HepG2 (cell line): ENCODE data around the gene FAM171A2. TPM values are rescaled to one million over a fixed set of nuclear protein-coding genes. Genes with fewer than 3 reads are reported as not detected.

ENCODE experiments used
- ARHGAP35 ChIP-seq: sonication (generic); formaldehyde crosslinking; IDR thresholded peaks from 2 replicates; pipeline ENCODE4 v1.9.0; 2022; ENCODE audit warnings: mild to moderate bottlenecking, inconsistent platforms, moderate library complexity, missing genetic modification reagents, borderline replicate concordance
- ARID4A ChIP-seq: sonication (generic); formaldehyde crosslinking; IDR thresholded peaks from 2 replicates; pipeline ENCODE4 v1.5.0; 2020; ENCODE audit warnings: mild to moderate bottlenecking, missing genetic modification reagents, borderline replicate concordance
- FOXJ3 ChIP-seq: sonication (generic); formaldehyde crosslinking; IDR thresholded peaks from 2 replicates; pipeline ENCODE4 v1.4.0; 2020; ENCODE audit warnings: missing genetic modification reagents, mild to moderate bottlenecking, borderline replicate concordance
- IRF1 ChIP-seq: sonication (generic); formaldehyde crosslinking; IDR thresholded peaks from 2 replicates; pipeline ENCODE4 v1.4.0; 2020; ENCODE audit warnings: low read depth, mild to moderate bottlenecking, missing genetic modification reagents
- POLR2G ChIP-seq: fragments of 200-400 bp; formaldehyde crosslinking; IDR thresholded peaks from 2 replicates; pipeline ENCODE4 v1.6.1; 2018; ENCODE audit warnings: mild to moderate bottlenecking, low read depth, low read length, moderate library complexity
- ZBTB21 ChIP-seq: sonication (generic); formaldehyde crosslinking; IDR thresholded peaks from 2 replicates; pipeline ENCODE4 v1.4.0; 2020; ENCODE audit warnings: missing genetic modification reagents
- ZNF557 ChIP-seq: sonication (generic); formaldehyde crosslinking; IDR thresholded peaks from 2 replicates; pipeline ENCODE4 v1.4.0; 2020; ENCODE audit warnings: missing genetic modification reagents
- polyA plus RNA-seq, 8 experiments: library from polyadenylated mRNA; depleted of rRNA in 3 of 8; stranded (reverse) in 7 of 8; unstranded in 1 of 8; fragments of >200 nt; fragmentation: Illumina TruSeq in 4 of 8; extraction: Trizol in 4 of 8; gene quantifications; 2 replicates each; pipeline versions ENCODE4 v1.2.1 to v1.2.3, GENCODE V29; 2011 to 2016; ENCODE audit warnings: low read depth in 4 of 8, missing spikeins in 1 of 8, mixed read lengths in 1 of 8; ENCODE audit not compliant: insufficient read depth in 1 of 8
- total RNA-seq, 5 experiments: library from RNA; depleted of rRNA; stranded (reverse); fragments of >200 nt; fragmentation: Illumina TruSeq; extraction: Trizol; gene quantifications; 2 replicates each; pipeline ENCODE4 v1.2.3, GENCODE V29; 2016; ENCODE audit warnings: low read depth in 1 of 5
- TF ChIP-seq, protein P1 (sequence below): sonication (generic); formaldehyde crosslinking; IDR thresholded peaks from 2 replicates; pipeline ENCODE4 v1.8.0; 2022; ENCODE audit warnings: mild to moderate bottlenecking, missing genetic modification reagents; ENCODE audit not compliant: insufficient replicate concordance
- TF ChIP-seq, protein P2 (sequence below): sonication (generic); formaldehyde crosslinking; IDR thresholded peaks from 2 replicates; pipeline ENCODE4 v1.8.1; 2023; ENCODE audit warnings: mild to moderate bottlenecking, moderate library complexity, missing genetic modification reagents
- TF ChIP-seq, protein P3 (sequence below): sonication (generic); formaldehyde crosslinking; IDR thresholded peaks from one replicate; pipeline ENCODE4 v1.5.1; 2020; ENCODE audit warnings: mild to moderate bottlenecking, missing genetic modification reagents; ENCODE audit errors: not compliant biosample characterization

Gene FAM171A2
- total and polyA plus RNA-seq, 2 of the 13 experiments (the other 11 are each of a cell fraction or from before 2014, with no cell fraction given): 1.8 to 3.6 TPM

DNA sequence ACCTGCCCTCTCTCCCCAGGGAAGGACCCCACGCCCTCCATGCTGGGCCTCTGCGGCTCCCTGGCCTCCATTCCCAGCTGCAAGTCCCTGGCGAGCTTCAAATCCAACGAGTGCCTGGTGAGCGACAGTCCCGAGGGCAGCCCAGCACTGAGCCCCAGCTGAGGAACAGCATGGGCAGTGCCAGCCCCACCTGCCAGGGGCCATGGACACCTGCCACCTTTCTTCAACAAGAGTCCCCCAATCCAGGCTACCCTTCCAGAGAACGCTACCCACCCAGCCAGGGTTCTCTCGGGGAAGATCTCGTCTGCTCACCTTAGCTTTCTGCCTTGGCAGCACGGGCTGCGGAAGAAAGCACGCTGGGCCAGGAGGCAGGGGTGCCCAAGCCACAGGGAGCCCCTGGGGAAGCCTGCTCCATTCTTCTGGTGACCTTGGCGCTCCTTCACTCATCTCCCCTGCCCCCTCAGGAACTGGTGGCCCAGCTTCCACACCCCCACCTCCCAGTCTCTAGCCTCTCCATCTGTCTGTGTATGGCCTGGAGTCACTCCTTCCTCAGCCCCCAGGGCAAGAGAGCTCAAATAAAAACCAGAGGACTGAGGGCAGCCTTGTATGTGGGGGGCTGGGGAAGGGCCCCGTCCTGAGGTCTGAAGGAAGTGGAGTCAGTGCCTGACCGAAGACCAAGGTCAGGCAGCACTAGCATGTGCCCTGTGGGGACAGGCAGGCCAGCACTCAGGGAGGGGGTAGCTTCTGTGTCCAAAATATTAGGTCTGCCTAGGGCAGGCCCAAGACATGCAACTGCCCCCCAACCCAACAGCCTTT lies 45.4 kb downstream of the FAM171A2 start (continued):
- TF ChIP-seq, protein P1, sequence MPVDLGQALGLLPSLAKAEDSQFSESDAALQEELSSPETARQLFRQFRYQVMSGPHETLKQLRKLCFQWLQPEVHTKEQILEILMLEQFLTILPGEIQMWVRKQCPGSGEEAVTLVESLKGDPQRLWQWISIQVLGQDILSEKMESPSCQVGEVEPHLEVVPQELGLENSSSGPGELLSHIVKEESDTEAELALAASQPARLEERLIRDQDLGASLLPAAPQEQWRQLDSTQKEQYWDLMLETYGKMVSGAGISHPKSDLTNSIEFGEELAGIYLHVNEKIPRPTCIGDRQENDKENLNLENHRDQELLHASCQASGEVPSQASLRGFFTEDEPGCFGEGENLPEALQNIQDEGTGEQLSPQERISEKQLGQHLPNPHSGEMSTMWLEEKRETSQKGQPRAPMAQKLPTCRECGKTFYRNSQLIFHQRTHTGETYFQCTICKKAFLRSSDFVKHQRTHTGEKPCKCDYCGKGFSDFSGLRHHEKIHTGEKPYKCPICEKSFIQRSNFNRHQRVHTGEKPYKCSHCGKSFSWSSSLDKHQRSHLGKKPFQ: no peak
- TF ChIP-seq, protein P2, sequence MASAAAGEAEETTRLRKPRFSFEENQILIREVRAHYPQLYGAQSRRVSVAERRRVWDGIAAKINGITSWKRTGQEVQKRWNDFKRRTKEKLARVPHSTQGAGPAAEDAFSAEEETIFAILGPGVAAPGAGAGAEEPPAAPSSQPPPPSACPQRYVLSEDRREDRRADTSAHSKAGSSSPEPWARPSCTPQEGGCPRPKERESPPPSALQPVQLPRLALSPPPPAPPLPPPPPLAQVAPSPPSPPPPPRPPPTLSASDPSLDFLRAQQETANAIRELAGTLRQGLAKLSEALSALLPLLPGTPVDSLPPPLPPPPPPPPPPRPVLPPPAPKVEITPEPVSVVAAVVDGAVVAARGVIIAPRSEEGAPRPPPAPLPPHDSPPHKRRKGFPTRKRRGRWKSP (CRISPR knock-in tag): no peak
- TF ChIP-seq ARID4A (CRISPR knock-in tag) (no peak; the same call in 1 of the 2 replicates), ARHGAP35 (CRISPR knock-in tag) (no peak), ZBTB21 (CRISPR knock-in tag) (no peak), POLR2G (peak; percentile 54), FOXJ3 (CRISPR knock-in tag) (no peak), IRF1 (CRISPR knock-in tag) (no peak), ZNF557 (CRISPR knock-in tag) (no peak)
- TF ChIP-seq, protein P3, sequence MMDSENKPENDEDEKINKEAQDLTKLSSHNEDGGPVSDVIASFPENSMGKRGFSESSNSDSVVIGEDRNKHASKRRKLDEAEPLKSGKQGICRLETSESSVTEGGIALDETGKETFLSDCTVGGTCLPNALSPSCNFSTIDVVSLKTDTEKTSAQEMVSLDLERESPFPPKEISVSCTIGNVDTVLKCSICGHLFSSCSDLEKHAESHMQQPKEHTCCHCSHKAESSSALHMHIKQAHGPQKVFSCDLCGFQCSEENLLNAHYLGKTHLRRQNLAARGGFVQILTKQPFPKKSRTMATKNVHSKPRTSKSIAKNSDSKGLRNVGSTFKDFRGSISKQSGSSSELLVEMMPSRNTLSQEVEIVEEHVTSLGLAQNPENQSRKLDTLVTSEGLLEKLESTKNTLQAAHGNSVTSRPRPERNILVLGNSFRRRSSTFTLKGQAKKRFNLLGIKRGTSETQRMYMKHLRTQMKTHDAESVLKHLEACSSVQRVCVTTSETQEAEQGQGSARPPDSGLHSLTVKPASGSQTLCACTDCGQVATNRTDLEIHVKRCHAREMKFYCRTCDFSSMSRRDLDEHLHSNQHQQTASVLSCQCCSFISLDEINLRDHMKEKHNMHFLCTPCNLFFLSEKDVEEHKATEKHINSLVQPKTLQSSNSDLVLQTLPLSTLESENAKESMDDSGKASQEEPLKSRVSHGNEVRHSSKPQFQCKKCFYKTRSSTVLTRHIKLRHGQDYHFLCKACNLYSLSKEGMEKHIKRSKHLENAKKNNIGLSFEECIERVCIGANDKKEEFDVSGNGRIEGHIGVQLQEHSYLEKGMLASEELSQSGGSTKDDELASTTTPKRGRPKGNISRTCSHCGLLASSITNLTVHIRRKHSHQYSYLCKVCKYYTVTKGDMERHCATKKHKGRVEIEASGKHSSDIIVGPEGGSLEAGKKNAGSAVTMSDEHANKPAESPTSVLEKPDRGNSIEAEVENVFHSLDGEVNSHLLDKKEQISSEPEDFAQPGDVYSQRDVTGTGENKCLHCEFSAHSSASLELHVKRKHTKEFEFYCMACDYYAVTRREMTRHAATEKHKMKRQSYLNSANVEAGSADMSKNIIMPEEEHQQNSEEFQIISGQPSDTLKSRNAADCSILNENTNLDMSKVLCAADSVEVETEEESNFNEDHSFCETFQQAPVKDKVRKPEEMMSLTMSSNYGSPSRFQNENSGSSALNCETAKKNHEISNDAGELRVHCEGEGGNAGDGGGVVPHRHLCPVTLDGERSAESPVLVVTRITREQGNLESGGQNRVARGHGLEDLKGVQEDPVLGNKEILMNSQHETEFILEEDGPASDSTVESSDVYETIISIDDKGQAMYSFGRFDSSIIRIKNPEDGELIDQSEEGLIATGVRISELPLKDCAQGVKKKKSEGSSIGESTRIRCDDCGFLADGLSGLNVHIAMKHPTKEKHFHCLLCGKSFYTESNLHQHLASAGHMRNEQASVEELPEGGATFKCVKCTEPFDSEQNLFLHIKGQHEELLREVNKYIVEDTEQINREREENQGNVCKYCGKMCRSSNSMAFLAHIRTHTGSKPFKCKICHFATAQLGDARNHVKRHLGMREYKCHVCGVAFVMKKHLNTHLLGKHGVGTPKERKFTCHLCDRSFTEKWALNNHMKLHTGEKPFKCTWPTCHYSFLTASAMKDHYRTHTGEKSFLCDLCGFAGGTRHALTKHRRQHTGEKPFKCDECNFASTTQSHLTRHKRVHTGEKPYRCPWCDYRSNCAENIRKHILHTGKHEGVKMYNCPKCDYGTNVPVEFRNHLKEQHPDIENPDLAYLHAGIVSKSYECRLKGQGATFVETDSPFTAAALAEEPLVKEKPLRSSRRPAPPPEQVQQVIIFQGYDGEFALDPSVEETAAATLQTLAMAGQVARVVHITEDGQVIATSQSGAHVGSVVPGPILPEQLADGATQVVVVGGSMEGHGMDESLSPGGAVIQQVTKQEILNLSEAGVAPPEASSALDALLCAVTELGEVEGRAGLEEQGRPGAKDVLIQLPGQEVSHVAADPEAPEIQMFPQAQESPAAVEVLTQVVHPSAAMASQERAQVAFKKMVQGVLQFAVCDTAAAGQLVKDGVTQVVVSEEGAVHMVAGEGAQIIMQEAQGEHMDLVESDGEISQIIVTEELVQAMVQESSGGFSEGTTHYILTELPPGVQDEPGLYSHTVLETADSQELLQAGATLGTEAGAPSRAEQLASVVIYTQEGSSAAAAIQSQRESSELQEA (CRISPR knock-in tag): no peak
